DMS114 treated with DMSO at 0.1 percent for 48 hours (cell line): ENCODE measurements around the gene KLK11.
"Not testable (repeated sequence)": the region's sequence is repeated elsewhere in the genome, so short reads cannot be mapped to it uniquely, and the experiment has no call there.

Source experiments
- DNase-seq: peaks from one replicate; lab custom pipeline; 2025; ENCODE audit not compliant: unreplicated experiment; lab: John Stamatoyannopoulos, UW

Gene KLK11

GRCh38 chr19:51006406-51006805 lies 20.0 kb downstream of the KLK11 start:
- DNase-seq, result no peak

DNA sequence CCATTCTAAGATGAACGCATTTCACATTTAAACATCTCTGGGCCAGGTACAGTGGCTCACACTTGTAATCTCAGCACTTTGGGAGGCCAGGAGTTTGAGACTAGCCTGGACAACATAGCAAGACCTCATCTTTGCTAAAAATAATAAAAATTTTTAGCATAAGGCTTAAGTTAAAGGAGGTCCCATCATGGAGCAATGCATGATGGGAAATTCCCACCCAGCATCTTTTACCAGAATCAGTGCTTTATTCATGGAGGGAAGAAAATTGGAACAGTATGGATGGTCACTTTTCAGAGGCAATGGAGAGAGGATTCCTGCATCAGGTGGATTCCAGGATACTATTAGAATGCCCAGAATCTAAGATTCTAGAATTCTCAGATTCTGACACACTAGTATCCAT lies 21.2 kb downstream of the KLK11 start:
- DNase-seq, result no peak

- DNase-seq, result no peak
Measured at GRCh38 chr19:51003316-51003715, 23.1 kb downstream of the KLK11 start.

DNA sequence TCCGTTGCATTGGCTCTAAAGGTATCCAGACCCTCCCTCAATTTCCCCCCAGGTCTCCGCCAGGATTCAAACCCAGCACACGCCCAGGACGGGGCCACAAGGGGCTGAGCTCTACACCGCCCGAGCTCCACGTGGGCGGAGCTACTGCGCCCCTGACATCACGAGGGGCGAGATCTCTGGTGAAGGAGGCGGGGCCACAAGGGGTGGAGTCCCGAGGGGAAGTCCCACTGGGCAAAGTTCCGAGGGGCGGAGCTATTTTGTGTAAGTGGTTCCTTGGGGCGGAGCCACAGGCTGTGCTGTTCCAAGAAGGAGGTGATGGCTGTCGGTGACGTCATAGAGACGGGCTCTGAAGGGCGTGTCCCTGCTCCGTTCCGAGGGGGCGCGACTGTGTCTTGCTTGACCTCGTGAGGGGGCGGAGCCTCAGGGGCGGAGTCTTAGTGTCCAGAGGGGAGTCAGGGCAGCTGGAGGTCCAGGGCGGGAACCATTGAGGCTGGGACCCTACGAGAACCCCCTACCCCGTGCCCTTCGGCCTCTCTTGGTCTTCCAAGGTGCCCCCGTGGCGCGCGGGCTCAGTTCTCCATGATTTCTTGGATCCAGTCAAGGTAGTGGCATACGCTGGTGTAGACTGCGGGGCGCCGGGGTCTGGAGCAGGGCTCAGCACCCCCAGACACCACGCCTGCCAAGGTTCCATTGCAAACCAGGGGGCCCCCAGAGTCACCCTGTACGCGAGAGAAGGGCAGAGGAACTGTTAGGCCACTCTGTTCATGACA lies 23.7 kb downstream of the KLK11 start:
- DNase-seq, result peak; percentile 65

GRCh38 chr19:51002089-51002532 lies 24.3 kb downstream of the KLK11 start:
- no peak for DNase-seq

DNA sequence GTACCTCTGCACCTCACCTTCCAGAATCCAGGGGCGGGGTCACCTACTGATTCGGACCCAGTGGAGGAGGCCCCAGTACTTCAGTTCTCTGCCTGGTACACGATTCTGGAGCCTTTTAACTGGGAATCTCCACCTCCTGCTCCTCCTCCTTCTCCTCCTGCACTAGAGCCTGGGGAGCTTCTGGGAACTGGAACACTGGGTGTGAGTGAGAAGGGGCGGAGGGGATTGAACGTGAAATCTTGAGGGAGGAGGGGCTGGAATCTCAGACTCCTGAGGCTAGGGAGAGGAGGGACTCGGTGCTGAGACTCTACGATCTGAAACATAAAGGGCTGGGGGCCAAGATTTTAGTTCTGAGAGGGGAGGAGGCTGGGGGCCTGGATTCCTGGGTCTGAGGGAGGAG lies 24.9 kb downstream of the KLK11 start, which contains the start of gene KLK8:
Gene KLK8 (minus strand): TSS at position 90 of the 400 bp plus-strand sequence. CDS start 437 bp downstream, outside the sequence.
- no peak for DNase-seq

DNA sequence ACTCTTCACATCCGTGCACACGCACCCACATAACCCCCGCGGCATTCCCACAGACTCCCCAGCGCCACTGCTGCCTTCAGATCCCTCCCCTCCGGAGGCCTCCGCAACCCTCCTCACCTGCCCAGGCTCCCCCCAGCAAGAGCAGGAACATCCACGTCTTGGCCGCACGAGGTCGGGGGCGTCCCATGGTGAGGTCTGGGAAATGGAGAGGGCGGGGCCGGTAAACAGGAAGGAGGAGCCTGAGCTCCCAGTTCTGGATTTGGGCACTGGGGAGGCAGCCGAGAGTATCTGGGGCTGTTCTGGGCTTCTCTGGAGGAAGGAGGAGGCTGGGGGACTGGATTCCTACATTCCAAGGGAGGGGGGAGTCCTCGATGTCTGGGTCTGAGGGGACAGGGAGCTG lies 25.4 kb downstream of the KLK11 start:
- no peak for DNase-seq

DNA sequence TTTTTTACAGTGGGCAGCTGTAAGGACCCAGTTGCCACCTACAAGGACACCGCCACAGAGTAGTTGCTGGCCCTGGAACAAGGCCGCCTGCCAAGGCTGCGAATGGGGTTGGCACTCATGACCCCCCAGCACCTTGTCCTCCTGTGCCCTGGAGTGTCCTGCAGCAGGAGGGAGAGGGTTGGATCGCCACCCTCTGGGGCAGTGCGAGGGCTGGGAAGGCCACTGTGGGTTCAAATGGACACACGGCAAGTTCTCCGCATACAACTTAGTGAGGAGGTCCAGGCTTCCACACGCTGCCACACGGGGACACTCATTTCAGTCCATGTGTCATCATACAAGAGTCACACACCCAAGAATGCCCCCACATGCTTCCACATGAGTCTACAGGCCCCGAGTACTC lies 26.0 kb downstream of the KLK11 start:
- DNase-seq, result no peak

GRCh38 chr19:50998686-50999085 lies 27.7 kb downstream of the KLK11 start:
- DNase-seq, result no peak

DNA sequence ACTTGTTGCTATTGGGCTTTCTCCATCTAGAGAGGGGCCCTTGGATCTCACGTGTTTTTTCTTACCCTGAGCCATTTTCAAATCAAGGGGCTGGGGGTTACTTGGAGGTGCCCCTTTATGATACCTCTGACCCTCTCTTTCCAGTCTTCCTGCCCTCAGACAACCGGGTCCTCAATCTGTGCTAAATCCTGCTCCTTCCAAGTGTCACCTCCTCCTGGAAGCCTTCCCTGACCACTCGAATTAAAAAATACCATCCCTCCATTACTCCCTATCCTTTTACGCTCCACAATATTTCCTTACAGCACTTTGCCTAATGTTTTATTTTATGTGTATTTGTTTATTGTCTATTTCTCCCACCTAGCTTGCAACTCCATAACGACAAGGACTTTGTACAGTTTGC lies 28.4 kb downstream of the KLK11 start:
- DNase-seq, result no peak

- no peak for DNase-seq
Measured at GRCh38 chr19:50994129-50994528, 32.3 kb downstream of the KLK11 start.

DNA sequence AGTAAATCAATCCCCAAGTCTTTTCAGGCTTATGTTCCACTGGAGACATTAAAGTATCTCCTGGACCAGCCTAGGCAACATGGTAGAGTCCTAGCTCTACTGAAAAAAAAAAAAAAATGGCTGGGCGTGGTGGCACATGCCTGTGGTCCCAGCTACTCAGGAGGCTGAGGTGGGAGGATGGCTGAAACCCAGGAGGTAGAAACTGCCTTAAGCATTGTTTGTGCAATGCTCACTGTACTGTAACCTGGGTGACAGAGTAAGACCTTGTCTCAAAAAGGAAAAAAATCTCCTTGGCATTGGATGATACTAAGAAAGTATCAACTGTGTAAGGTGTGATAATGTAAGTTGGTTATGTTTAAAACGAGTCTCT lies 33.8 kb downstream of the KLK11 start:
- DNase-seq, result no peak

DNA sequence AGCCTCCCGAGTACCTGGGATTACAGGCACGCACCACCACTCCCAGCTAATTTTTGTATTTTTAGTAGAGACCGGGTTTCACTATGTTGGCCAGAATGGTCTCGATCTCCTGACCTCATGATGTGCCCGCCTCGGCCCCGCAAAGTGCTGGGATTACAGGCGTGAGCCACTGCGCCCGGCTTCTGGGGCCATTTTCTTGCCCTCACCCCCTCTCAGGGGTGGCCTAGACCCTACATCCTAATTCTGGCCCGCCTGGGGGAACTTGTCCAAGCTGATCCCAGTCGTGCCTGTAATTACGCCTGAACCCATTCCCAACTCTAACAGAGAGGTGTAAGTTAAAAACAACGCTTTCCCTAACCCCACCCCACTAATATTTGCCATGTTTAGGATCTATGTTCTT lies 42.0 kb downstream of the KLK11 start:
- DNase-seq, result not testable (repeated sequence)

- DNase-seq, result no peak
Measured at GRCh38 chr19:50983625-50984292, 42.7 kb downstream of the KLK11 start, which contains the start of gene KLK7. TSS of gene KLK7 (minus strand) at chr19:50983917. CDS start at chr19:50982399, 1,518 bp downstream.

GRCh38 chr19:50982186-50982585 lies 44.2 kb downstream of the KLK11 start:
- no peak for DNase-seq

GRCh38 chr19:50981587-50982146 lies 44.7 kb downstream of the KLK11 start:
- DNase-seq, result no peak

DNA sequence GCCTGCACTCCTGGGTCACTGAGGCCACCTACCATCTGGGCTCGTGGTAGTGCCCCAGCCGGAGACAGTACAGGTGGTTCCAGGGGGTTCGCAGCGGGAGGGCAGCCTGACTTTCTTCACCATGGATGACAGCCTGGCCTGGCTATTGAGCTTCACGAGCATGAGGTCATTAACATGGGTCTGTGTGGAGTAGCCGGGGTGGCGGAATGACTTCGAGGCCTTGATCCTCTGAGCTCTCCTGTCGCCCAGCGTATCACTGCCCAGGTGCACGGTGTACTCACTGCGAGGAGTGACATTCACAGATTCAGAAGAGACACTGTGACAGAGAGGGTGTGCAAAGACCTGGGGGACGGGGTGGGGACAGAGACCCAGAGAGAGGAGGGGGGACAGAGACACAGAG lies 46.2 kb downstream of the KLK11 start:
- no peak for DNase-seq

- DNase-seq, result no peak
Measured at GRCh38 chr19:50979758-50980157, 46.7 kb downstream of the KLK11 start.

GRCh38 chr19:50978772-50979390 lies 47.5 kb downstream of the KLK11 start:
- DNase-seq, result no peak

GRCh38 chr19:50977626-50978025 lies 48.8 kb downstream of the KLK11 start:
- DNase-seq, result no peak

- no peak for DNase-seq
Measured at GRCh38 chr19:50975766-50976165, 50.6 kb downstream of the KLK11 start.
